Stimulated activated CD4-positive, alpha-beta T cell treated with anti-CD3 and anti-CD28 coated beads, Interleukin-15, amount 100 ng/mL, for 1 hour (primary cell): ENCODE measurements around the gene SAA2.
"Not testable (repeated sequence)": the region's sequence is repeated elsewhere in the genome, so short reads cannot be mapped to it uniquely, and the experiment has no call there.

Experiments
- DNase-seq, 2 donors: peaks; one replicate each; pipeline ENCODE4 v3.0.0-alpha.2; 2020; ENCODE audit warnings: low read depth in 1 of 2, low spot score in 1 of 2

The SAA2 gene

DNA sequence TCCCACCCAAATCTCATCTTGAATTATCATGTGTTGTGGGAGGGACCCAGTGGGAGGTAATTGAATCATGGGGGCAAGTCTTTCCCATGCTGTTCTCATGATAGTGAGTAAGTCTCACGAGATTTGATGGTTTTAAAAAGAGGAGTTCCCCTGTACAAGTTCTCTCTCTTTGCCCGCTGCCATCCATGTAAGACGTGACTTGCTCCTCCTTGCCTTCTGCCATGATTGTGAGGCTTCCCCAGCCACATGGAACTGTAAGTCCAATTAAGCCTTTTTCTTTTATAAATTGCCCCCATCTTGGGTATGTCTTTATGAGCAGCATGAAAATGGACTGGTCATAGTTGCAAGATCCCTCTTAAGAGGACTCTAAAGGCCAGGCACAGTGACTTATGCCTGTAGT, 50.7 kb downstream of the SAA2 start:
- DNase-seq: not testable (repeated sequence)

DNA sequence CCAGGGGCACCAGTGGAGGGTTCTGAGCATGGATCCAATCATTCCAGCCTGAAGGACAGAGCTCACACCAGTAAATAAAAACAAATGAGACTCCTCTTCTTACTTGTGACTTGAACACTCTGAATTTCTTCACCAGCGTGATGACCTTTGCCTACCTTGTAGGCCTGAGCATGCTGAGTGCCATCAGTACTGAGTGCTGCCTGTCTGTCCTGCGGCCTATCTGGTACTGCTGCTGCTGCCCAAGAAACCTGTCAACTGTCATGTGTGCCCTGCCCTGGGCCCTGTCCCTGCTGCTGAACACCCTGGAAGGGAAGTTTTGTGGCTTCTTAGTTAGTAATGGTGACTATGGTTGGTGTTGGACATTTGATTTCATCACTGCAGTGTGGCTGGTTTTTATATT, 51.9 kb downstream of the SAA2 start:
- no peak for DNase-seq
